Activated naive CD4-positive, alpha-beta T cell (primary cell): ENCODE results near the gene PRR5L.
A peak's percentile ranks its signal among the peaks of the same experiment; 100 is the strongest.

Experiments used
- DNase-seq, 4 experiments: peaks; one replicate each; lab custom pipeline; 2025; lab: John Stamatoyannopoulos, UW

PRR5L gene, protein sequence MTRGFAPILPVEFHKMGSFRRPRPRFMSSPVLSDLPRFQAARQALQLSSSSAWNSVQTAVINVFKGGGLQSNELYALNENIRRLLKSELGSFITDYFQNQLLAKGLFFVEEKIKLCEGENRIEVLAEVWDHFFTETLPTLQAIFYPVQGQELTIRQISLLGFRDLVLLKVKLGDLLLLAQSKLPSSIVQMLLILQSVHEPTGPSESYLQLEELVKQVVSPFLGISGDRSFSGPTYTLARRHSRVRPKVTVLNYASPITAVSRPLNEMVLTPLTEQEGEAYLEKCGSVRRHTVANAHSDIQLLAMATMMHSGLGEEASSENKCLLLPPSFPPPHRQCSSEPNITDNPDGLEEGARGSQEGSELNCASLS

DNA sequence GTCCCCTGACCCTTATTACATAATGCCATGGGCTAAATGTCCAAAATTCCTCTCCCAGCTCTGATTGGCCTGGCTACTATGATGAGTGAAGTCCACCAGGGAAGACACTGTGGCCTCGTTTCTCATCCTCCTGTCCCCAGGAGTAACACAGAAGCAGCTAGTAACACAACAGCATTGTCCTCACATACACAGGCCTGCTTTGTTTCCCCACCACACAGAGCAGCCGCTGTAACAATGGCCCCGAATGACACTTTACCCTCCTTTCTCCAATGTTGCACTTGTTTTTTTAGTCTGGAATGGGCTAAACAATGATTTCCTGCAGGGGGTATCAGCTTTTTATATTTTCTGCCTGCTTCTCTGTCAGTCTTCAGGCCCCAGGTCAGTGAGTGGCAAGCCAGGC, at the start of gene PRR5L:
PRR5L (plus strand) TSS at position 363 of the 400 bp plus-strand sequence. CDS start 104,834 bp downstream, outside the sequence.
- no peak for DNase-seq

DNA sequence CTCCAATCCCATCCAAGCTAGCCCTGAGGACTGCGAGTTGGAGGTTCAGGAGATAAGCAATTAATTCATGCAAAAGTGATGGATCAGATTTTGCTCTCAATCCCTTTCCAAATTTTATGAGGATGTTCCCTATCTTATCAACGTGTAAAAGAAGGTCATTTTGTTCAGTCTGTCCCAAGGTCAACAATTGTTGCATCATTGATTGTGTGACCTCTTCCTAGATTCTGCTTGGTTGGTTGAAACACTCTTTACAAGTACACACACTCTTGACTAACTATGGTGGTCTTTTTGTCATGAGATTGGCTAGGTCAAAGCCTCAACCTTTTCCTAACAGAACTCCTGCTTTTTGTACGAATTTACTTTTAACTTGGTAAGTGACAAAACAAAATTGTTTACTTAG, 48.6 kb upstream of the PRR5L start:
- DNase-seq: no peak

DNA sequence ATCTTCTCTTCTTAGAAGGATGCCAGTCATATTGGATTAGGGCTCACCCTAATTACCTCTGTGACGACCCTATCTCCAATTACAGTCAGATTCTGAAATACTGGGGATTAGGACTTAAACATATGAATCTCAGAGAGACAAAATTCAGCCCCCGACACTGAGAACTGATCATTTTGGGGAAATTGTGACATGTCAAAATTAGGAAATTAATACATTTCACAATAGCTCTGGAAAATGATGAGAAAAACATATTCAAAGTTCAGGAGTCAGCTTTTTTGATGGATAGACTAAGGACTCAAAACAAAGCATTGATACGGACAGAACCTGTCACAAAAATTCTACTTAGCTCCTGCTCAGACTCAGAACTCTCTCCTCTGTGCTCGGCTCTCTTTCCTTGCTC, 47.7 kb upstream of the PRR5L start:
- no peak for DNase-seq

DNA sequence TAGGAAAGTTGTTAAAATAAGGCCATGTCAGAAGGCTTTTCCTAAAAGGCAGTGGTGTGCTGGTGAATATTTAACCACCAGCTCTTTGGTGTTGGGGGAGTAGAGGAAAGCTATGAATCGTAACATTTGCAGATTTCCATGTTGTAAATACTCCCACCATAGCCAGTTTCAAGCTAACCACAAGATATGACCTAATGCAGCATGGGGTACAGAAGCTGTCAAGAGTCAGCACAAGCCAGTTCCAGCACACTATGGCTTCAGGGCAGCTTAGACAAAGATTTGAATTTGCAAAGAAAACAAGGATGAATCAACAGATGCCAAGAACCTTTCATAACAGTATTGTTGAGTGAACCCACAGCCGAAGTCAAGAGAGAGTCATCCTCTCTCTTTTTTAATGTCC, 46.8 kb upstream of the PRR5L start:
- no peak for DNase-seq

DNA sequence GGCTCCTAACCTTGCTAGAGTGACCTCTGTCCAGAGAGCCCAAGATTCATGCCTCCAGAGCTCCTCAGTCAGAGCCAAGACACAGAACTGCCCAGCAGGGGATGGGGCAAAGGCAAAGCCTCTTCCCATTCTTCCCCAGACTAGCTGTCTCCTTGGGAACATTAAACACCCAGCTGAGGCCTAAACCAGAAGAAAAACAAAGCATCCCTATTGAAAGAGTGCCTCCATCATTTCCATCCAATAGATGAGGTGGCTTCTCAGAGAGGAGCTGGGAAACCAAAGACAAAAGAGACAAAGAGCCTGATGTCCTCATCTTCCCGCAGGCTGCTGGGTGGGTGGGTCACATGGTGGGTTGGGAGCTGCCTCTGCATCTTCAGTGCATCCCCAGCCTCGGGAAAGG, 44.3 kb upstream of the PRR5L start:
- DNase-seq: no peak

DNA sequence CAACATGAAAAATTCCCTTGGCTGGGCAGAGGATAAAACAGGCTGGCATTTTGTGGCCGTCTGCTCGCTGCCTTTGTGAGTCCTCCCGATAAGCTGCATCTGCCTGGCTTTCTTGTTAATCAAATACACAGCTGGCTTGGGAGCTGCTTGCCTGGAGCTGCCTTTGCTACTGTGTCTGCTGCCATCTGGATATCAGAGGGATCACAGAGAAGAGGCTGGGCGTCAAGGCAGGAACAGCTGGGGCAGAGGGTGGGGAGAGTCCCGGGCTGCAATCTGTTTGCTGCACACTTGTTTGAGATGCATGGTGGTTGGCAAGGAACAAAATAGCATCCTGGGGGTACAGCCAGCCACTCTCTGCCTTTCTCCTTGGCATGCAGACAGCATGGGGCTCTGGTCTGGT, 42.9 kb upstream of the PRR5L start:
- no peak for DNase-seq

DNA sequence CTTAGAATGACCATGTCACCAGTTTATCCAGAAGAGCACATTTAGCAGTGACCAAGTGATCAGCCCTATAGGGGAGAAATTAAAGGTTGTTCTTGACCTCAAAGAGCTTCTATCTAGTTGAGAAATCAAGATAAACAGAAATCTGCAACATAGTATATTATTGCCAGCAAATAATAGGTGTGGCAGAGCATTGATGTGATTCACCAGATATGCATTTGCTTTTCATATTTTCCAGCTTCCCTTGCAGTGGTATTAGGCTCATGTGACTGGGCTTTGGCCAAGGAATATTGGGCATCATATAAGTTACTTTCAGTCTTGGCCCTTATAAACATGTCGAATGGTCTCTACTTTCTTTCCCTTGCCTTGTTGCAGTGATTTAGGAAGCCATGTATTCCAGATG, 41.4 kb upstream of the PRR5L start:
- no peak for DNase-seq

DNA sequence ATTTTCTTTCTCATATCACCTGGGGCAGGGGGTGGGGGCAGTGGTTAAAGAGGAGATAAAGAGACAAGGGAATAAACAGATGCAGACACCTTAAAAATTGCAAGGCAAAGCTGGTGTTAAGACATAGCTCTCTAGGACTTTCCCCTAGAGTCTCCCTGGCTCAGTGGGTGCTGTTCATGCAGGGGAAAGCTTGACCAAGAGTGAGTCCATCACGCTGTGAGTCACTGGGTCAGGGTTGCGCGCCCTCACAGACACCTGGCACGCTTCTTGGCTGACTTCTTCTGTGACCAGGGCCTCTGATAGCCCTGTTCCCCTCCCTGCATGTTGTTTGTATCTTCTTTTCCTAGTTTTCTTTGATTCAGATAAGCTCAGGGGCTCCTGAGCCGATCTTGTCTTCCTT, 38.7 kb upstream of the PRR5L start:
- no peak for DNase-seq

DNA sequence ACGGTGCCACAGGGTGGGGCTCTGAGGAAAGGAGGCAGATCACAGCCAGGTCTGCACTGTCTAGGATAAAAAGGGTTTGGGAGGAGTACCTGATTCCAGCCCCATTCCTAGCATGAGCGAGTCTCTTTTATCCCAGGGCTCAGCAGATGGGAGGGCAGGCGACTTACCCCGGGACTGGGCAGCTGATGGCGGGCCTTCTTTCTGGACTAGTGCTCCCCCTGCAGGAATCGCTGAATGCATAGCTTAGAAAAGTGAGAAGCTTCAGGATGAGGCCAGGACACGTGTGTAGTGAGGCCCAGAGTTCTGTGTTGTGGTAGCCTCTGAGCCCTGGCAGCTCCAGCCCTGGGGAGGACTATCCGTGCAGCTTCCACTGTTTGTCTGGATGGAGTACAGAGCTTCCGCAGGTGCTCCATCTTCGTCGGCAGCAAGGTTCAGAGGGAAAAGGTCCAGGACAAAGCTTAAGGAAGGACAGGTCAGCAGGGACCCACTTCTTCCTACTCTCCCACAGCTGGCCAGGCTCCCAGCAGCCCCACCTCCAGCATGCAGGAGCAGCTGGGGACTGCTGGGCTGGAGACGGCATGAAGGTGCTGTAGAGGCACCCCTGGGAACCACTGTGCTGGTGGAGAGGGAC, 37.2 kb upstream of the PRR5L start:
- no peak for DNase-seq

DNA sequence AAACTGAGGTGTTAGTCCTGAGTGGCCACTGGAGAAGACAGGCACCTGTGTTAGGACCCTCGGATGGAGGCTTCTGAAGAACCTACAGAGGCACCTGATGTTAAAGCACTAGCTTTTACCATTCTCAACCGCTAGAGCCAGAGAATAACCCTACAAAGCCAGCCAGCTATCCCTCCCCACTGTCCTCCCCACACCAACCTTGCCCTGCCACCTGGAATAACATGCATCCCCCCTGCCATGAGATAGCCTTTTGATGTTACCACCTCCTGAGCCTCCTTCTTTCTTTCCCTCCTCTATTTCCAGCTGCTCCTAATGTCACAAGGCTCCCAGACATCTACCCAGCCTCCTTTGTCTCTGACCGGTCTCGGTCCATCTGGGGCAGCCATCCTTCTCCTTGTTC, 35.0 kb upstream of the PRR5L start:
- DNase-seq: no peak

DNA sequence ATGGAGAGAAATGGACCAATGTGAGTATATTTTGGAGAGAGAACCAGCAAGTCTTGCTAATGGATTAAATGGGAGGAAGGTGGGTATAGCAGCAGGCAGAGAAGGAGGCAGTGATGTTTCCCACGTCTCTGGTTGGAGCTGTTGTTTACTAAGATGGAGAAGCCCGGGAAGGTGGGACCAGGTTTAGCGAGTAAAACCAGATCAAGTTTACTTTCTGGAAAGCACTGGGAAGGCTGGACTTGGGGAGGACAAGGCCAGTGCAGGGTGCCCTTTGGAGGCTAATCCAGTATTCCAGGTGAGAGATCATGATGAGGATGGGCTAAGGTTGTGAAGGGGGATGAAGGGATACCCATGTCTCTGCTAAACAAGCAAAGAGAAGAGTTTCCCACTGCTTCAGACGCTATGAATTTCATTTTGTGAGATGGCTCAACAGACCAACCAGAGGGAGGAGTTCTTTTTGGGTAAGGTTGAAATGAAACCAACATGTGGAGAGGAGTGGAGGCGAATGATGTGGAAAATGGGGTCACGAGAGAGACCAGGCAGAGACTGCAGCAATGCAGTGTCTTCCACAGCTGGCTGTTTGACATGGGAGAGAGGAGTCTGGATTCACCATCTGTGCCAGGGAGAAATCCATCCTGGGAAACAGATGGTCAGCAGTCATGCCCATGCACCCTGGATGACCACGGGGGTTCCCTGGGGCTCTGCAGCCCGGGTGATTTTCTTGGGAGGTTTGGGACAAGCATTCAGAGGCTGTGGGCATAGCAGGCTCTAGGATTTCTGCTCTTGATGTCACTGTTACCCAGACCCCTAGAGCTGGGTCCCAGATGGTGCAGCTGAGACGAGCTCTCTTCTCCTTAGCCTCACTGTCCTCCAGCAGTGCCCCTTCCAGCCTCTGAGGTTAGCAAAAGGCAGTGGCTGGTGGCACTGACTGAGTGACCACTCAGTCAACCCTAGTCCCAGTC, 31.8 kb upstream of the PRR5L start:
- DNase-seq: no peak

DNA sequence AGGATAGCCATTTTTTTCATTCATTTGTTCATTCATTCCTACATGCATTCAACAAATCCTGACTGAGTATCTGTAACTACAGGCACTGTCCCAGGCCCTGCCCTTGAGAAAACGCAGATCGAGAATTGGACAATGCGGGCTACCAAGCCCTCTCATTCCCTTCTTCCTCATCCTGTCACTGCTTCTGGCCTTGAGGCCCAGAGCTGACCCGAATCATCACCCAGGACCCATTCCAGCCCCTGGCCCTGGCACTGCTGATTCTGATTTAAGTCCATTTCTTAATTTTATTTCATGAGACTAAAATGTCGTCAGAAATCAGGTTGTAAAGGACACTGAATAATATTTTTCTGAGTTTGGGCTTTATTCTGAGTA, 31.1 kb upstream of the PRR5L start:
- no peak for DNase-seq

DNA sequence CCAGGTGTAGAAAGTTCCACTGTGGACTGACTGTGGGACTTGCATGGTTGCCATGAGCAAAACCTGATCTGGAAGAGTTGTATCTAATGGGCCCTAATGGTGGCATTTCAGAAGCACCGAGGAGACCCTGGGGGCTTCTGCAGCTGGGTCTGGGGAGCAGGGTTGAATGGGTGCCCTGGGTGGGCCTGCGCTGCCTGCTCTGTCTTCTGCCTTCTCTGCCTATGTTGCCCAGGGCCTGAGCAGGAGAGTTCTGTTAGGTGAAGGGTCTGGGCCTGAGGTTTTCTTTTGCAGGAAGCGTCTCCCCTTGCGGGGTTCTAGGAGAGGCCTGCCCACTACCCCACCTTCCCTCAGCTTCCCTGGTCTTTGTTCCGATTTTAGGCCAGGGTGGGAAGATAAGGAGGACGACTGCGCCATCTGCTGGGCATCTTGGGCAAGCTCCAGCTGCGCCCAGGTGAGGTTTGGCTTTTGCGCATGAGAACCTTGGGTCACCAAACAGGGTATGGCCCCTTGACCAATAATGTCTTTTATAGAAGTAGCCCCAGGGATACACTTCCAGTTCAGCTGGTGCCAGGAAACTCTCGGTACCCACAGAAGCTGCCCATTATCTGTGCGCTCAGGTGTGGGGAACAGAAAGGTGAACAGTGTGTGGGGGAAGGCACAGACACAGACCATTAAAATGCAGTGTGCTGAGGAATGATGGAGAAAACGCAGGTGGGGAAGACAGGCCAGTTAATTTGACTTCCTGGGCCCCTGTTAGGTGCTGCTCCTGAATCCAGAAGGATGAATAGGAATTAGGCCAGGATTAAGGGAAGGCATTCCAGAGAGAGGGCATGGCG, 30.1 kb upstream of the PRR5L start:
- DNase-seq: peak in 3 of 4 experiments; percentile 32 to 51 (median 37)

DNA sequence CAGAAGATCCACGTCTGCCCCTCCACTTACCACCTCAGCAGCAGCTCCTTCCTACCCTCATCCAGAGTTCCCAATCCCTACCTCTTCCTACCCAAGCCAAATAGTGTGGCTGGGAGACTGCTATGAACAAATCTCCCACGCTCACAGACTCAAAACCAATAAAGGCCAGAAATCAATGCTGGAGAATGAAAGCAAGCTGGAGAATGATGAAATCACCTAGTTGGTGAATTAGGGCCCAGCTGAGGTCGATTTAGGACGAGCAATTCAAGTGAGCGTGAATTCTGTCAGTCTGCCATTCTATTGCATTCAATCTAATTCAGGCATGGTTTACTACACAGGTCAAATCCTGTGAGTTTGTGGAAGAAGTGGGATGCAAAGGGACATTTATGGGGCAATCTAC, 29.3 kb upstream of the PRR5L start:
- no peak for DNase-seq

DNA sequence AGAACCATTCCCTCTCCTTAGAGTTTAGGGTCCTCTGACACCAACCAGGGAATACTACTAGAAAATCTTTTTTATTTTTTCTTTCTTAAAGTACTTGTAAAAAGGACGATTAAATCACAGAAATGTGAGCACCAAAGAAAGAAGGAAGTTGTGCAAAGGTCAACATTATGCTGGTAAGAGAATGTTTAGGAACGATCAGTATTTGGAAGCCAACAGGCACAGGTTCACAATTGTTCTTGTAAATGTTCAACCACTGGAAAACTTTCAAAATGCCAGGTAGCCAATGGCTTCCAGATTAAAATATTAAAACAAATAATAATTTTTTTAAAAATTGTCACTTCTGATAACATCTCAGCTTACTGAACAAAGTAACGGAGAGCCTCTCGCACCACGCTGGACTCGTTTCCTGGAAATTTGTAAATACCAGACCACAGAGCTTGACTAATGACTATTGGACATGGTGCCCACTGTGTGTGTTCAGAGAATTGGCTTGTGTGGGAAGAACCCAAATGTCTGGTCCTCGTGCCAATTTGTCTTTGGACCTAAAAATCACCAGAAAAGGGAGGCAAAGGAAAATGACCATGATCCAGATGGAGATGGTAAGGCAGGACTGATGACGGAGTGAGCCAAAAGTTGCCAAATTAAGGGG, 27.6 kb upstream of the PRR5L start:
- DNase-seq: no peak

DNA sequence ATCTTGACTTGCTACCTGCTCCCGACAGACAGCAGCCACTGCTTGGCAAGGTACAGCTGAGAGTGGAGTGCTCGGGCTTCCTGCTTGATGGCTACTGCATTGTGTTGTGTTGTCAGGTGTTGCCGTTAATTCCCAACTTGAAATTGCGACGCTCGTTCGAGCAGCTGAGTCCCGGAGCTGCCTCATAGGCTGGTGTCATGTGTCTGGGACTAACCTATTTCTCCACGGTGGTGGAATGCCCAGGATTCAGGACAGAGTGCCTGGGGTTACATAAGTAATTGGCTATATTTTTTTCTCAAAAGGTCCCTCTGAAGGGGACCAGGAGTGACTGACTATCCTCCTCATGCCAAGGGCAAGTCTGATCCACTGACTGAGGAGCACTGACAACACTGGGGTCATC, 25.4 kb upstream of the PRR5L start:
- no peak for DNase-seq

DNA sequence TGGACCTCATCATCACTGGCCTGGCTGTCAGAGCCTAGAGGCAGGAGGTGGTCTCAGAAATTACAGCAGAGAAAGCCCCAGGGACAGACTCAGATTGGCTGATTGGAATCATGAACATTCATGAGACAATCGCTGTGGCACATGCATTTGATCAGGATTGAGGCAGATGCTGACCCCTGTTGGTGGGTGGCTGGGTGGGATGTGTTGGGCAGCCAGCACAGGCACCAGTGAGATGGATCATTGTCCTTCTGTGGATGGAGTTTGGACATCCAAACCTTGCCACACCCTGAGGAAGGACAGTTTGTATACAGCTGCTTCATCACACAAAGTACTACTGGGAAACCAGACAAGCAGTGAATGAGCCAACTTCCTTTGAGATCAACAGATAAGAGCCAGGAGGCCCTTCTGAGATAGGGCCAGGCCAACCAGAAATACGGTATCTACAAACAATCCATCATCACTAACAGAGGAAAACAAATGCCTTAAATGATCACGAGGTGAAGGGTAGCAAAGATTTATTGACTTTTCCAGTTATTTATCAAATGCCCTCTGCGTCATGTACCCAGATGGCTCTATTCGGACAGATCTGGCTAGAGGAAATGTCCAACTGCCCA, 24.2 kb upstream of the PRR5L start:
- DNase-seq: no peak

DNA sequence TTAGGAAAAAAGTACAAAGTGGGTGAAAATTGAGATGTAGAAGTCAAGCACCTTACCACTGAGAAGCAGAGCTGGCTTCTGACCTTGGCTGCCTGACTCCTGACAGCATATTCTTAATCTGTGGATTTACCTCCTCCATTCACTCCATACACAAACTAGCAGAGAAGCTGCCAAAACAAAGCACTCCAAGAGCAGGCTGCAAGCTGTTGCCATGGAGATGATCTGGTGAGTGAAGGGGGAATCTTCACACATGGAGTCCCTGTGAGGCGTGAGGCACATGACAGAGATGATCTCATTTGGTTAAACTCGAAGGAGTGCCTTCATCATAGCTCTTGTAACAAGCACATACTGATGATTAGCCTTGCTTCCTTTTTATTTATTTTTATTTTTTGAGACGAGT, 23.0 kb upstream of the PRR5L start:
- DNase-seq: no peak

DNA sequence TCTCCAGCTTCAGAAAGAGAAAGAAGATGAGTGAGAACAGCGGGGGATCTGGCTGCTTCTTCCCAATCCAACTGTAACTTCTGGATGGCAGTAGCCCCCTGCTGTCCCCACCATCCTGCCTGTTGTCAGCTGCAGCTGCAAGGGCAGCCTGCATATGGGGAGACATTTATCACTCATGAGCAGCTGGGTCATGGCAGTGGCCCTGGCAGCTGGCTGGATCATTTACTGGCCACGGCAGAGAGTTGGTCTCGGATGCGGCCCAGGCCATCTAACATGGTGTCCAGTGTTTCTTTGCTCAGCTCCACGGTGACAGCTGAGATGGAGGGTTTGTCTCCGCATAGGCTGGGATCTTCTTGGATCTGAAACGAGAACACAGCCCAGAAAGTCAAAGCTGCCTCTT, 21.7 kb upstream of the PRR5L start:
- DNase-seq: no peak

DNA sequence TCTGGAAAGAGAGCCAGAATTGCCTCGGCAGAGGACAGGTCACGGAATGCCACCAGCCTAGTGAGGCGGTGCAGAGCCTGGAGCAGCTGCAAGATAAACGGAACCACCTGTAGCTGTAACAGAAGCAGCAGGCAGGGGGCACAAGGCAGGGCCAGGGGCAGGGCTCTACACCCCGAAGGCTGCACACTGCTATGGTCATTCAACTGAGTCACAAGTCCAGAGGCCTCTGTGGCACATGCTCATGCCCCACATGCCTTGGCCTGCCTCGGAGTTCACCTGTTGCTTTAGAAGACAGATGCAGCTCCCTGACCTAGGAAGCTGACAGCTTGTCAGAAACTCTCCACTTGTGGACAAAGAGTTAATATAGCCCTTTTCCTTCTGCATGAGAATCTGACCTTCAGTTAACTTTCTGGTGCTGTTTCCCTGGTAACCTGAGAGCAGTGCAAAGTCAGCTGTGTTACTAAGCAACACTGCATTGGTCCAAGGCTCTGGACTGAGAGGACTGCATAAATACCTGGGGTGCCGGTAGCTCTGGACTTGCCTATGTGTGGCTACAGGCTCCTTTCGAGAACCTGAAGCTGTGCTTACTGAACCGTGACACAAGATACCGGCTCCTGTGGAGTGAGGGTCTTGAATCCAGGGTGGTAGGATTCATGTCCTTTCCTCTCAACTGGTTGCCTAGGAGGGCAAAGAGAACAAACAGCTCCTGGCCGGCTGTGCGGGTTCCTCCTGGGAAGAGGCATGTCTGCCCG, 17.4 kb upstream of the PRR5L start:
- DNase-seq: no peak
